Stimulated activated naive CD4-positive, alpha-beta T cell treated with Interleukin-2 at 50 U/mL for 16 hours (primary cell): Measurements from ENCODE around the gene CNTNAP2.

Source experiments
- DNase-seq: peaks from one replicate; lab custom pipeline; 2025; lab: John Stamatoyannopoulos, UW

Gene CNTNAP2

DNA sequence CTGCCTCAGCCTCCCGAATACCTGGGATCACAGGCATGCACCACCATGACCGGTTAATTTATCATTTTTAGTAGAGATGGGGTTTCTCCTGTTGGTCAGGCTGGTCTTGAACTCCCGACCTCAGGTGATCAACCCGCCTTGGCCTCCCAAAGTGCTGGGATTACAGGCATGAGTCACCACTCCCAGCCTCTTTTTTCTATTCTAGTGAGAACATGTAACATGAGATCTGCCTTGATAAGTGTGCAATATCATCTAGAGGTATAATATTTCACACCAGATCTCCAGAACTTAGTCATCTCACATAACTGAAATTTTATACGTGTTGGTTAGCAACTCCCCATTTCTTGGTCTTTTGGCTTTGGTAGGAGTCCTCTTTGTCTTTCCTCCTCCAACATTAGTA is 656.9 kb downstream of the CNTNAP2 start:
- no peak for DNase-seq

DNA sequence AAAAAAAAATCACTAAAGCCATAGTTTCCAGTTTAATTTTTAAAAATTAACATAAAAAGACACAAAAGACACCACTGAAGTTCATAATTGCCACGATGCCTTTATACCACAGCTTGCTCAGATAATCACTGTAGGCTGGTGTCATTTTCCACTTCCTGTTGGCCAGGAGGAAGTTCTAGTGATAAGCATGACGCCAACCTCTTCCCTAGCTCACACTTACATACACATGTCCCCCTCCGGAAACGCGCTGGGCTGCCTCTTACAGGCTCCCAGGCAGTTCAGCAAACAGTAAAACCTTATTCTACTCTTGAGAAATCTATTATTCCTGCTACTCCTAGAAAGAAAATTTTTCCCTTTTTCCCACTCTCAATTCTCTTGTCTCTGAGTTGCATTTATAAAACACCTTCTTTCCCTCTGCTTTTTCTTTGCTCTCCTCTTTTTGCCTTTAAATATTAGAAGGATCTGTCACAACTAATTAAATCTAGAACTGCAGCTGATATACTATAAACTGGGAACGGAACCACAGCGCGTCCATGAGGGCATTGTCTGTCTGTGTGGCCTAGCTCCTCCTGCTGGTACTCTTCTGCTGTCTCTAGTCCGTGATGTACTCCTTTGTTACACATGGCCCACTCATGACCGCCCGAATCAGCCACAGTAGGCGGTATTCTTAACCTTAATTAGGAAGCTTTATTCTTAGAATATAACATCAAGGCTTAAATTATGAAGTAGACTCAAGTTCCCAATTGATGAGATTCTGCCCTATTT is 664.9 kb downstream of the CNTNAP2 start:
- no peak for DNase-seq

- no peak for DNase-seq
Measured at GRCh38 chr7:146787266-146787665, 670.7 kb downstream of the CNTNAP2 start.

DNA sequence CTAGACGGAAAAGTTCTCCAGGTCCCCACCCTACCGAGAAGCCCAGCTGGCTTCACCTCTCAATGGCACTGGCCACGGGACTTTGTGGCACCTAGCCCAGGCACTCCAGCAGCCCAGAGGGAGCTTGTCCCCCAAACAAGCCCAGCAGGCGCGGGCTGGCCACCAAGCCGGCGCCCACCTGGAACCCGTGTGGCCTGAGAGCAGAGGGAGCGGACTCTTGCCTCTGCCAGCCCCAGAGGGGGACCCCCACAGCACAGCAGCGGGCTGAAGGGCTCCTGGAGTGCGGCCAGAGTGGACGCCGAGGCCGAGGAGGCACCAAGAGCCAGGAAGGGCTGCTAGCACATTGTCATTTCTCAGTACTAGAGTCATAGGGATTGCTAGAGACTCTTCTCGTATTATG is 671.4 kb downstream of the CNTNAP2 start:
- DNase-seq, result no peak

DNA sequence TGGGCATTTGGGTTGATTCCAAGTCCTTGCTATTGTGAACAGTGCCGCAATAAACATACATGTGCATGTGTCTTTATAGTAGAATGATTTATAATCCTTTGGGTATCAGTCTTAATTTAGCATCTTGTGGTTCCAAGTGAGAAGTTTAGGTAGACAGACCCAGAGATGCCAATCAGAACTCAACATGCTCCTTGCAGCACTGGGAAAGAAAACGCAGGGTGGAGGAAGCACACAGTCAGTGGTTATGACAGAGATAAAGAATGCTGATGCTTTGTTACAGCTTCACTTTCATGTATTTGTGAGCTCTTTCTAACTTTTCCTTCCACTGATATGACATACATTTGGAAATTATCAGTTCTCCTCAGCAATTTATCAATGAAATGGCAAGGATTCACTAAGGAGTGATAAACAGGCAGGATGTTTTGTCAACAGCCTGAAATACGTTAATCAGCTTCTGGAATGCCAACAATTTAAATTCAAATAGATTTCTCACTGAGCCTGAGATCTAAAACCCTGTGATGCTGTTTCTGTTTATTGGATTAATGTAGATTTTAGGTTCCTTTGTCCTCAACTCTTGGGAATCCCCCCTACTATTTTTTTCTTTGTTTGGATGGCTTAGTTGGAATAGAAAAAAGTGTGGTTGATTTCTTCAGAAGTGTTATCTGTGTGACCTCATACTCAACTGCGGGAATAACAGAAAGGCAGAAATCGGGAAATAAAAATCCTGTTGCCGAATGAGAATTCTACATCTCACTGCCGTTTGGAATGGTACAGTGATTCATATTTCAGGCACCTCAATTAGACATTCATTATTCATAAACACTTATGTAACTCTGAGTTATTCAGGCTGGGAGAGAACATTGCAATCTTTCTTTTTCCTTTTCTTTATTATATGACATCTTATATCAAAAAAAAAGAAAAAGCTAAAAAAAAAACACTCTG is 675.0 kb downstream of the CNTNAP2 start:
- DNase-seq, result no peak

- DNase-seq, result no peak
Measured at GRCh38 chr7:146804620-146805019, 688.0 kb downstream of the CNTNAP2 start.

GRCh38 chr7:146805082-146805481 is 688.5 kb downstream of the CNTNAP2 start:
- no peak for DNase-seq

GRCh38 chr7:146826329-146826728 is 709.7 kb downstream of the CNTNAP2 start:
- no peak for DNase-seq

GRCh38 chr7:146830686-146831085 is 714.1 kb downstream of the CNTNAP2 start:
- no peak for DNase-seq

GRCh38 chr7:146831875-146832274 is 715.3 kb downstream of the CNTNAP2 start:
- no peak for DNase-seq

DNA sequence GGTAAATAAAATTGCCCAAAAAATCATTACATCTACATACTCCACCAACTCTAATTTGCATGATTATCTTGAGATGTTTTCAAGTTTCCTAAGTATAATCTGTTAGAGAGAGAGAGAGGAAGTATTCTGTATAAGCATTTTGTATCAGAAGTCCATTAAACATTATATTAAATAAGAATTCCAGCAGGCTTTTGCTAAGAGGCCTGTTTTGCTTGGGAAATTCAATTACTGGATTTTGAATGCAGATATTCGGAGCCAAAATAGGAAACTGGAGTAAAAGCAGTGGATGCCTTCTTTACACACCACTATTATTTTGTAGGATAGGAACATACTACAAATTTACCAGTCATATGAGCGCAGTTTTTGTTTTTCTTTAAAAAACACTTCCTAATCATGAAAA is 727.8 kb downstream of the CNTNAP2 start:
- no peak for DNase-seq

DNA sequence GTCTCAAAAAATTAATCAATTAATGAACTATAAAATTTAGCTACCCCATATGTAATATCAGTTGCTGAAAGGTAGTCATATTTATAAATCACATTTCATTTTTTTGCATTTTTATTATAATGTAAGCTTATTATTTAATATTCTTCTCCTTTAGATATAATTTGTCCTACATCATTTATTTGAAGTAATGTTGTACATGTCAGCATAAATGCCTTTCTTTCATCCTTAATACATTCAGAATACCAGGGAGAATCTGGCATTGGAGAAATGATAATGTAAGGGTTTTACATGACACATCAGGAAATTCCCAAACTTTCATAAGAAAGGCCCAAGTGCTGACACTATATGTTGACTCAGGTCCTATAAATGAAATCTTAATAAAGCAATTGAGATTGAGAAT is 742.1 kb downstream of the CNTNAP2 start:
- no peak for DNase-seq

- DNase-seq, result no peak
Measured at GRCh38 chr7:146861701-146862100, 745.1 kb downstream of the CNTNAP2 start.

GRCh38 chr7:146862415-146862814 is 745.8 kb downstream of the CNTNAP2 start:
- DNase-seq, result no peak

DNA sequence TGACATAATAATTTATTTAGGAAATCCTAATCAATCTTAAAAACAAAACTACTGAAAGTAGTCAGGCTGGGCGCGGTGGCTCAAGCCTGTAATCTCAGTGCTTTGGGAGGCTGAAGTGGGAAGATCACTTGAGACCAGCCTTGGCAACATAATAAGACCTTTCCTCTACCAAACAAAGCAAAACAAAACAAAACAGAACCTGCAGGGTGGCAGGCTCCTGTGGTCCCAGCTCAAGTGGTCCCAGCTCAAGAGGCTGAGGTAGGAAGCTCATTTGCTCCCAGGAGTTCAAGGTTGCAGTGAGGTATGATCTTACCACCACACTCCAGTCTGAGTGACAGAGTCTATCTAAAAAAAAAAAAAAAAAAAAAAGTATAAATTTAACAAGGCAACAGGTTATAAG is 748.0 kb downstream of the CNTNAP2 start:
- DNase-seq, result no peak

- DNase-seq, result no peak
Measured at GRCh38 chr7:146865696-146866095, 749.1 kb downstream of the CNTNAP2 start.

GRCh38 chr7:146874722-146875121 is 758.1 kb downstream of the CNTNAP2 start:
- no peak for DNase-seq

- DNase-seq, result no peak
Measured at GRCh38 chr7:146875237-146875785, 758.7 kb downstream of the CNTNAP2 start.

DNA sequence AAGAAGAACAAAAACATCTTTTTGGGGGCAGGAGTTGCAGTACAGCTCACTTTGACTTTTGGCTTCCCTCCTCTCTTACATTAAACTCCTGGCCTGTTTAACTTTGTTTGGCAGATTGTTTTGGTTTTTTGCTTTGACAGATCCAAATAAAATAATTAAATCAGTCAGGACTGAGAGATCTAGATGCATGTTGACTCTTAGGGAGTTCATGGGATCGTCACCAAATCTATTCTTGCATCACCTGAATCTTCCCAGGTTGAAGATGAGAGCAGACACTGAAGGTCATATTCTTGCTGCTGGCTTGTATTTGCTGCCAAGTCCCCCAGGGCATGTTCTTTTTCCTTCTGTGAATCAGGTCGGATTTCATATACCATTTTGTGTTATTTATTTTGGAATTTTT is 759.4 kb downstream of the CNTNAP2 start:
- DNase-seq, result no peak

GRCh38 chr7:146876411-146876810 is 759.8 kb downstream of the CNTNAP2 start:
- no peak for DNase-seq

GRCh38 chr7:146878901-146879300 is 762.3 kb downstream of the CNTNAP2 start:
- DNase-seq, result no peak

GRCh38 chr7:146885231-146885630 is 768.6 kb downstream of the CNTNAP2 start:
- DNase-seq, result no peak
